CD14-positive monocyte (primary cell): ENCODE results near the gene NDUFS2. TPM values are rescaled to one million over a fixed set of nuclear protein-coding genes. Genes with fewer than 3 reads are reported as not detected.

Experiments
- DNase-seq, 3 donors: peaks; one replicate each; pipeline ENCODE4 v3.0.0-alpha.2; 2011 to 2022
- H2AFZ ChIP-seq: 2 replicates; pipeline ENCODE4 v1.6.0; 2012; ENCODE audit warnings: mild to moderate bottlenecking, low read depth, low read length, inconsistent platforms; ENCODE audit not compliant: insufficient read depth, poor library complexity, severe bottlenecking
- H3K27ac ChIP-seq, 2 donors: 1 replicate in 1 of 2; 2 replicates in 1 of 2; pipeline ENCODE4 v1.5.1; 2012 to 2013; ENCODE audit warnings: low read length in 2 of 2, control low read depth in 1 of 2, inconsistent platforms in 1 of 2, low read depth in 1 of 2, mild to moderate bottlenecking in 1 of 2
- H3K27me3 ChIP-seq, 2 donors: one replicate each; pipeline versions ENCODE4 v1.6.0 to v1.6.1; 2011 to 2013; ENCODE audit warnings: low read length in 2 of 2; ENCODE audit not compliant: control insufficient read depth in 2 of 2, insufficient read depth in 2 of 2
- H3K36me3 ChIP-seq, 2 donors: replicated peaks in 1 of 2; 1 replicate in 1 of 2; 2 replicates in 1 of 2; pipeline versions ENCODE4 v1.5.1 to v1.6.1; 2012 to 2013; ENCODE audit warnings: low read length in 2 of 2, control low read depth in 1 of 2, inconsistent platforms in 1 of 2, mild to moderate bottlenecking in 1 of 2; ENCODE audit not compliant: insufficient read depth in 2 of 2, control insufficient read depth in 1 of 2
- H3K4me1 ChIP-seq, 2 donors: 1 replicate in 1 of 2; 2 replicates in 1 of 2; pipeline versions ENCODE4 v1.5.1 to v1.6.1; 2012 to 2013; ENCODE audit warnings: low read length in 2 of 2, control low read depth in 1 of 2, inconsistent platforms in 1 of 2, mild to moderate bottlenecking in 1 of 2, moderate library complexity in 1 of 2; ENCODE audit not compliant: insufficient read depth in 2 of 2, control insufficient read depth in 1 of 2
- H3K4me2 ChIP-seq: replicated peaks from 2 replicates; pipeline ENCODE3; 2012; ENCODE audit warnings: low read length, moderate library complexity, mild to moderate bottlenecking; ENCODE audit not compliant: poor library complexity, severe bottlenecking; ENCODE audit errors: extremely low read depth
- H3K4me3 ChIP-seq, 3 experiments: fragments of 200-600 bp in 1 of 3; sonication (generic) in 1 of 3; replicated peaks in 1 of 3; 1 replicate in 2 of 3; 2 replicates in 1 of 3; pipeline ENCODE4 v1.5.1; 2011 to 2013; ENCODE audit warnings: low read length in 3 of 3, mild to moderate bottlenecking in 3 of 3, control low read depth in 2 of 3, low read depth in 2 of 3, inconsistent platforms in 1 of 3, moderate library complexity in 1 of 3
- H3K79me2 ChIP-seq: 2 replicates; pipeline ENCODE4 v1.6.0; 2012; ENCODE audit warnings: mild to moderate bottlenecking, control low read depth, inconsistent platforms, low read length, moderate library complexity; ENCODE audit not compliant: insufficient read depth
- H3K9ac ChIP-seq: 2 replicates; pipeline ENCODE4 v1.6.0; 2017; ENCODE audit warnings: low read length, mild to moderate bottlenecking; ENCODE audit not compliant: insufficient read depth, poor library complexity, severe bottlenecking
- H3K9me3 ChIP-seq, 2 donors: replicated peaks in 1 of 2; 1 replicate in 1 of 2; 2 replicates in 1 of 2; pipeline versions ENCODE4 v1.5.1 to v1.6.1; 2012 to 2013; ENCODE audit warnings: low read length in 2 of 2, control low read depth in 1 of 2; ENCODE audit not compliant: control insufficient read depth in 1 of 2, insufficient read depth in 1 of 2
- H4K20me1 ChIP-seq: 2 replicates; pipeline ENCODE4 v1.6.0; 2012; ENCODE audit warnings: mild to moderate bottlenecking, low read length, control low read depth, moderate library complexity; ENCODE audit not compliant: insufficient read depth
- H3K27ac Mint-ChIP-seq, 7 donors: one replicate each; pipeline ENCODE4 v1.8.0; 2020; ENCODE audit warnings: mild to moderate bottlenecking in 7 of 7, mixed read lengths in 7 of 7, moderate library complexity in 6 of 7, inconsistent platforms in 2 of 7
- H3K27me3 Mint-ChIP-seq, 3 donors: one replicate each; pipeline ENCODE4 v1.8.0; 2021 to 2022; ENCODE audit warnings: low read depth in 3 of 3, mild to moderate bottlenecking in 3 of 3, mixed read lengths in 3 of 3, moderate library complexity in 3 of 3, inconsistent platforms in 1 of 3
- H3K36me3 Mint-ChIP-seq, 2 donors: one replicate each; pipeline ENCODE4 v1.8.0; 2020; ENCODE audit warnings: mixed read lengths in 2 of 2, inconsistent platforms in 1 of 2, mild to moderate bottlenecking in 1 of 2
- H3K4me1 Mint-ChIP-seq: one replicate; pipeline ENCODE4 v1.8.0; 2020; ENCODE audit warnings: mild to moderate bottlenecking, mixed read lengths
- H3K4me3 Mint-ChIP-seq, 2 donors: one replicate each; pipeline ENCODE4 v1.8.0; 2020; ENCODE audit warnings: mild to moderate bottlenecking in 2 of 2, mixed read lengths in 2 of 2, moderate library complexity in 1 of 2
- H3K9me3 Mint-ChIP-seq, 7 donors: one replicate each; pipeline ENCODE4 v1.8.0; 2020 to 2022; ENCODE audit warnings: mixed read lengths in 7 of 7, mild to moderate bottlenecking in 6 of 7, moderate library complexity in 6 of 7, inconsistent platforms in 2 of 7
- CTCF ChIP-seq: fragments of 200-600 bp; IDR thresholded peaks from one replicate; pipeline ENCODE4 v1.8.0; 2022; ENCODE audit warnings: antibody characterized with exemption, mild to moderate bottlenecking
- WGBS: methylation state at CpG from one replicate; pipeline ENCODE4 v1.1.5; 2013; ENCODE audit warnings: missing lambda C conversion rate; ENCODE audit not compliant: insufficient coverage; 5-methylcytosine and 5-hydroxymethylcytosine counted together
- intact Hi-C, 2 donors: fragments of 100-400 bp; cut with micrococcal nuclease; formaldehyde crosslinking; loops; one replicate each; pipeline versions ENCODE4 v1.15.0 to v1.15.1; 2023
- polyA plus RNA-seq, 3 donors: library from polyadenylated mRNA; depleted of rRNA in 1 of 3; unstranded in 2 of 3; stranded (reverse) in 1 of 3; fragments of 300-500 nt in 2 of 3; fragments of >200 nt in 1 of 3; fragmentation: Illumina TruSeq in 2 of 3; gene quantifications; 1 replicate in 2 of 3; 2 replicates in 1 of 3; pipeline ENCODE4 v1.2.3, GENCODE V29; 2012 to 2021

Gene NDUFS2
- polyA plus RNA-seq, 3 donors, result 87.5 to 119 (median 101) TPM

GRCh38 chr1:161187311-161187710 lies 14.9 kb upstream of the NDUFS2 start:
- H3K4me3 Mint-ChIP-seq, result no peak overlapping the region
- peaks cover 0 to 4% of the 10 kb centered on the region in 2 donors for H3K36me3 Mint-ChIP-seq
- peak overlapping the region in 1 of 2 donors; percentile 96 for H3K27ac ChIP-seq
- DNase-seq, result no peak
- no peak for TF ChIP-seq CTCF
- H3K9me3 Mint-ChIP-seq, result no peaks in the 10 kb centered on the region
- H3K79me2 ChIP-seq, result no peaks in the 10 kb centered on the region
- WGBS, result 0% methylated on average over 1 of the region's 3 CpGs
- H3K27me3 Mint-ChIP-seq, result peaks cover 0 to 4% (median 1%) of the 10 kb centered on the region in 3 donors
- H3K36me3 ChIP-seq, result no peaks in the 10 kb centered on the region
- H3K9ac ChIP-seq, result no peak overlapping the region
- no peaks in the 10 kb centered on the region for H3K27me3 ChIP-seq
- H3K4me2 ChIP-seq, result no peak overlapping the region
- H3K4me1 Mint-ChIP-seq, result peaks cover 82% of the 10 kb centered on the region
- peak overlapping the region; percentile 47 for H2AFZ ChIP-seq
- no peak overlapping the region for H3K4me3 ChIP-seq
- H3K9me3 ChIP-seq, result no peaks in the 10 kb centered on the region
- peak overlapping the region; percentile 31 to 99 (median 99) for H3K27ac Mint-ChIP-seq
- H3K4me1 ChIP-seq, result peaks cover 67 to 68% of the 10 kb centered on the region in 2 donors
- H4K20me1 ChIP-seq, result no peaks in the 10 kb centered on the region
- intact Hi-C loops, result no loop called here

- peaks cover 80% of the 10 kb centered on the region for H3K4me1 Mint-ChIP-seq
- no peaks in the 10 kb centered on the region for H3K79me2 ChIP-seq
- no peaks in the 10 kb centered on the region for H3K36me3 ChIP-seq
- no peak overlapping the region for H3K4me3 ChIP-seq
- H3K4me2 ChIP-seq, result no peak overlapping the region
- no peaks in the 10 kb centered on the region for H3K27me3 ChIP-seq
- no peak overlapping the region for H3K9ac ChIP-seq
- H3K4me1 ChIP-seq, result peaks cover 66 to 67% of the 10 kb centered on the region in 2 donors
- no peak for DNase-seq
- peaks cover 0 to 4% of the 10 kb centered on the region in 2 donors for H3K36me3 Mint-ChIP-seq
- H3K4me3 Mint-ChIP-seq, result no peak overlapping the region
- intact Hi-C loops, result no loop called here
- no peaks in the 10 kb centered on the region for H3K9me3 ChIP-seq
- H3K9me3 Mint-ChIP-seq, result no peaks in the 10 kb centered on the region
- 100% methylated on average over 1 of the region's 6 CpGs for WGBS
- H2AFZ ChIP-seq, result no peak overlapping the region
- H3K27ac ChIP-seq, result no peak overlapping the region
- H3K27me3 Mint-ChIP-seq, result peaks cover 0 to 4% (median 1%) of the 10 kb centered on the region in 3 donors
- peak overlapping the region in 3 of 7 donors; percentile 5 to 27 (median 21) for H3K27ac Mint-ChIP-seq
- TF ChIP-seq CTCF, result no peak
- no peaks in the 10 kb centered on the region for H4K20me1 ChIP-seq
Measured at GRCh38 chr1:161188381-161188780, 13.8 kb upstream of the NDUFS2 start.
